Uterus (tissue), 2 donors: ENCODE data around the gene PLXDC2.

Experiments
- POLR2A ChIP-seq, 2 donors: fragments of 450-650 bp; IDR thresholded peaks; one replicate each; pipeline ENCODE4 v1.6.1; 2016; ENCODE audit warnings: antibody characterized with exemption in 2 of 2, mild to moderate bottlenecking in 1 of 2, moderate library complexity in 1 of 2
- TF ChIP-seq, protein P1 (sequence below), 4 experiments: fragments of 200-600 bp in 2 of 4; fragments of 450-650 bp in 2 of 4; sonication (generic) in 2 of 4; IDR thresholded peaks; one replicate each; pipeline ENCODE4 v1.5.1; 2016 to 2019; ENCODE audit warnings: antibody characterized with exemption in 4 of 4, mild to moderate bottlenecking in 2 of 4, moderate library complexity in 1 of 4

GRCh38 chr10:19971343-19972052, 155.3 kb downstream of the PLXDC2 start:
- TF ChIP-seq, protein P1, sequence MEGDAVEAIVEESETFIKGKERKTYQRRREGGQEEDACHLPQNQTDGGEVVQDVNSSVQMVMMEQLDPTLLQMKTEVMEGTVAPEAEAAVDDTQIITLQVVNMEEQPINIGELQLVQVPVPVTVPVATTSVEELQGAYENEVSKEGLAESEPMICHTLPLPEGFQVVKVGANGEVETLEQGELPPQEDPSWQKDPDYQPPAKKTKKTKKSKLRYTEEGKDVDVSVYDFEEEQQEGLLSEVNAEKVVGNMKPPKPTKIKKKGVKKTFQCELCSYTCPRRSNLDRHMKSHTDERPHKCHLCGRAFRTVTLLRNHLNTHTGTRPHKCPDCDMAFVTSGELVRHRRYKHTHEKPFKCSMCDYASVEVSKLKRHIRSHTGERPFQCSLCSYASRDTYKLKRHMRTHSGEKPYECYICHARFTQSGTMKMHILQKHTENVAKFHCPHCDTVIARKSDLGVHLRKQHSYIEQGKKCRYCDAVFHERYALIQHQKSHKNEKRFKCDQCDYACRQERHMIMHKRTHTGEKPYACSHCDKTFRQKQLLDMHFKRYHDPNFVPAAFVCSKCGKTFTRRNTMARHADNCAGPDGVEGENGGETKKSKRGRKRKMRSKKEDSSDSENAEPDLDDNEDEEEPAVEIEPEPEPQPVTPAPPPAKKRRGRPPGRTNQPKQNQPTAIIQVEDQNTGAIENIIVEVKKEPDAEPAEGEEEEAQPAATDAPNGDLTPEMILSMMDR (IDR thresholded peaks at IDR 0.05) = no peak
- no peak for TF ChIP-seq POLR2A (IDR thresholded peaks at IDR 0.05)
